Neural progenitor cell (in vitro differentiated cells): ENCODE measurements around the gene STEAP3.

Experiments used
- CTCF ChIP-seq: fragments of 200-600 bp; sonication (generic); IDR thresholded peaks from 2 replicates; pipeline ENCODE4 v1.5.1; 2017; ENCODE audit warnings: antibody characterized with exemption, mild to moderate bottlenecking
- EZH2phosphoT487 ChIP-seq: fragments of 200-600 bp; sonication (generic); IDR thresholded peaks from 2 replicates; pipeline ENCODE4 v1.6.1; 2017; ENCODE audit warnings: antibody characterized with exemption

- no peak for TF ChIP-seq CTCF
- no peak for TF ChIP-seq EZH2phosphoT487
Measured at GRCh38 chr2:119307419-119308140, 83.9 kb downstream of the STEAP3 start.
